Esophagus muscularis mucosa (tissue), 3 donors: Measurements from ENCODE around the gene CCDC137.

ENCODE experiments used
- EP300 ChIP-seq: sonication (generic); formaldehyde crosslinking; IDR thresholded peaks from one replicate; pipeline ENCODE4 v1.6.1; 2017; ENCODE audit warnings: antibody characterized with exemption
- TF ChIP-seq, protein P1 (sequence below), 3 experiments: fragments of 200-600 bp in 2 of 3; fragments of 450-650 bp in 1 of 3; sonication (generic) in 2 of 3; IDR thresholded peaks; one replicate each; pipeline ENCODE4 v1.5.1; 2017 to 2019; ENCODE audit warnings: antibody characterized with exemption in 3 of 3, mild to moderate bottlenecking in 2 of 3, moderate library complexity in 1 of 3

DNA sequence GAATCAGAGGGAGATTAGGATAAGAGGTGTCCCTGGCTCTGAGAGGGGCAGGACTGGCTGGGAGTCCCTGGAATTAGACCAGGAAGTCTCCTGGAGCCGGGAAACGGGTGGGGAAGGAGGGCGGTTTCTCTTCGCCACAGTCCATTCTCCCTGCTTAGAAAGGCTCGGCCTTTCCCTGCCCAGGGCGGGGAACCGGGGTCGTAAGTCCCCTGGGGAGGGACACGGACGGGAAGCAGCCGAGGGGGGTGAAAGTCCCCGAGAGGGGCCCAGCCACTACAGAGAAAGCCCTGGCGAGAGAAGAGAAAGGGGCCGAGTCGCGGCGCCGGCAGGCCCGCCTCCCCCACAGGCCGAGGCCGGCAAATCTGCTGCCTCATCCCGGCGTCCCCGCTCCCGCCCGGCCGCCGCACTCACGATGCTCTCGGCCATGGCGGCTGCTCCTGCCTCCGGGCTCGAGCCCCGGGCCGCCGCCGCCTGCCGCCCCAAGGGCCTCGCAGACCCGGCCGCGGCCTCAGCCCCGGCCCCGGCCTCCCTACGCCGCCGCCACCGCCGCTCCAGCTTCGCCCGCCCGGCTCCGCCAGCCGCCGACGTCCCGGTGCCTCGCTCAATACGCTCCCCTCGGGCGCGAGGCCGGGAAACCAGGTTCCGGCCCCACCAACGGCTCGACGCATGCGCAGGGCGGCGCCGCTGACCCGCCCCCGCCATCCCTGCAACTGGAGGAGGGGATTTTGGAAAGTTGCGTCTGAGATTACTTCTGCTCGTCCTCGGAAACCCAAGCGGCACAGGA lies 29.8 kb upstream of the CCDC137 start, which contains the start of the genes NPLOC4 and TSPAN10:
- no peak for TF ChIP-seq EP300
- TF ChIP-seq, protein P1, sequence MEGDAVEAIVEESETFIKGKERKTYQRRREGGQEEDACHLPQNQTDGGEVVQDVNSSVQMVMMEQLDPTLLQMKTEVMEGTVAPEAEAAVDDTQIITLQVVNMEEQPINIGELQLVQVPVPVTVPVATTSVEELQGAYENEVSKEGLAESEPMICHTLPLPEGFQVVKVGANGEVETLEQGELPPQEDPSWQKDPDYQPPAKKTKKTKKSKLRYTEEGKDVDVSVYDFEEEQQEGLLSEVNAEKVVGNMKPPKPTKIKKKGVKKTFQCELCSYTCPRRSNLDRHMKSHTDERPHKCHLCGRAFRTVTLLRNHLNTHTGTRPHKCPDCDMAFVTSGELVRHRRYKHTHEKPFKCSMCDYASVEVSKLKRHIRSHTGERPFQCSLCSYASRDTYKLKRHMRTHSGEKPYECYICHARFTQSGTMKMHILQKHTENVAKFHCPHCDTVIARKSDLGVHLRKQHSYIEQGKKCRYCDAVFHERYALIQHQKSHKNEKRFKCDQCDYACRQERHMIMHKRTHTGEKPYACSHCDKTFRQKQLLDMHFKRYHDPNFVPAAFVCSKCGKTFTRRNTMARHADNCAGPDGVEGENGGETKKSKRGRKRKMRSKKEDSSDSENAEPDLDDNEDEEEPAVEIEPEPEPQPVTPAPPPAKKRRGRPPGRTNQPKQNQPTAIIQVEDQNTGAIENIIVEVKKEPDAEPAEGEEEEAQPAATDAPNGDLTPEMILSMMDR (IDR thresholded peaks at IDR 0.05), result peak in 1 of 3 experiments; percentile 32
